ENCODE measurements around the gene PCARE.

GRCh38 chr2:29053670-29054400, 20.5 kb downstream of the PCARE start:
- TF ChIP-seq POLR2A (IDR thresholded peaks at IDR 0.05) (no peak), CTCF (IDR thresholded peaks at IDR 0.05) (no peak)
